ENCODE results near the gene GZMB. TPM values are rescaled to one million over a fixed set of nuclear protein-coding genes. Genes with fewer than 3 reads are reported as not detected.
A peak's percentile ranks its signal among the peaks of the same experiment; 100 is the strongest.

Gene GZMB
- total RNA-seq, 1 experiment from 2014 or later, result not detected

DNA sequence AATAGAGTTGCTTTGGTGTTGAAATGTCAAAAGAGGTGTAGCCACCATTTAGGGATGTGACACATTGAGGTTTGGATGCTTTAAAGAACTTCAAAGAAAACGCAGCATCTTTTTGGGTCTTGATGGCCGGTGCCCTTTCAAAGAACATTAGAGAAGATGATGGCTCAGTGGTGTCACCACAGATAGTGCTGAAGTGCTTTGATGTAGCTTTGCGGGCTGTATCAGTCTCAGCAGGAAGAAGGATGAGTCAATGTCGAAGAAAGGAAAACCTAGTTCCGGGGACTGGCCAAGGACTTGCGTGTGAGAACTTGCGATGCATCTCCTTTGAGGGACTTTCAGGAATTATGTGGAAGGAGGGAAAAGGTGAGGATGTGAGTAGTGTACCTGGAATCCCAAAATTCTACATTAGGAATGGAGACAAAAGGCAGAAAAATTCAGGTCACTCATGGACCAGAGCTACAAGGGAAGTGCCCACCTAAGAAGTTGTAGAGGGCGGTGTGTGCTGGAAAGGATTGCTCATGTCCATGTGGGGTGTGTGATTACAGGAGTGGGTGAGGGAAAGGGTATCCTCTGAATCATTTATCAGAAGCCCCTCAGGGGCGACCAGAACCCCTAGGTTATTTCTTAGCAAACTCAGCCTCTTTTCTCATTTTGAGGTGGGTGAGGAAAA, 39.7 kb upstream of the GZMB start:
- H3K79me1 ChIP-seq (ENCODE audit: insufficient read depth, low read depth, low read length, poor library complexity, severe bottlenecking), result no peaks in the 10 kb centered on the region
- H2BK15ac ChIP-seq (ENCODE audit: low read depth, low read length), result no peak overlapping the region
- no peak for DNase-seq
- H3K4me1 Mint-ChIP-seq, result peaks cover under 1% of the 10 kb centered on the region in 2 experiments
- no peak overlapping the region for H3K18ac ChIP-seq (ENCODE audit: insufficient read length, low read depth, low read length)
- no peak overlapping the region for H3T11ph ChIP-seq (ENCODE audit: low read length)
- no CpG with 5 or more reads among the region's 9 CpGs for WGBS (ENCODE audit: extremely low coverage, insufficient read length, low lambda C conversion rate)
- no peaks in the 10 kb centered on the region for H3K79me2 ChIP-seq (ENCODE audit: insufficient read depth, low read length)
- no peak overlapping the region for H2AFZ ChIP-seq (ENCODE audit: low read length)
- H3K27me3 Mint-ChIP-seq (ENCODE audit: low read depth), result peaks cover 13% of the 10 kb centered on the region
- no peak overlapping the region for H4K8ac ChIP-seq (replicated peaks; ENCODE audit: insufficient read length, low read depth, low read length)
- no peak overlapping the region for H2BK5ac ChIP-seq (ENCODE audit: insufficient read length, low read length)
- H3K9me3 Mint-ChIP-seq, result peaks cover 0 to 40% of the 10 kb centered on the region in 2 experiments; a peak in 2 of 5 replicates
- TF ChIP-seq, protein P1, sequence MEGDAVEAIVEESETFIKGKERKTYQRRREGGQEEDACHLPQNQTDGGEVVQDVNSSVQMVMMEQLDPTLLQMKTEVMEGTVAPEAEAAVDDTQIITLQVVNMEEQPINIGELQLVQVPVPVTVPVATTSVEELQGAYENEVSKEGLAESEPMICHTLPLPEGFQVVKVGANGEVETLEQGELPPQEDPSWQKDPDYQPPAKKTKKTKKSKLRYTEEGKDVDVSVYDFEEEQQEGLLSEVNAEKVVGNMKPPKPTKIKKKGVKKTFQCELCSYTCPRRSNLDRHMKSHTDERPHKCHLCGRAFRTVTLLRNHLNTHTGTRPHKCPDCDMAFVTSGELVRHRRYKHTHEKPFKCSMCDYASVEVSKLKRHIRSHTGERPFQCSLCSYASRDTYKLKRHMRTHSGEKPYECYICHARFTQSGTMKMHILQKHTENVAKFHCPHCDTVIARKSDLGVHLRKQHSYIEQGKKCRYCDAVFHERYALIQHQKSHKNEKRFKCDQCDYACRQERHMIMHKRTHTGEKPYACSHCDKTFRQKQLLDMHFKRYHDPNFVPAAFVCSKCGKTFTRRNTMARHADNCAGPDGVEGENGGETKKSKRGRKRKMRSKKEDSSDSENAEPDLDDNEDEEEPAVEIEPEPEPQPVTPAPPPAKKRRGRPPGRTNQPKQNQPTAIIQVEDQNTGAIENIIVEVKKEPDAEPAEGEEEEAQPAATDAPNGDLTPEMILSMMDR (conservative IDR thresholded peaks at IDR 0.05), result no peak
- no peak overlapping the region for H2BK12ac ChIP-seq (ENCODE audit: insufficient read length, low read depth, low read length)
- H4K5ac ChIP-seq (ENCODE audit: insufficient read length, low read depth, low read length), result no peak overlapping the region
- no peak overlapping the region for H3K9ac ChIP-seq (ENCODE audit: extremely low read depth, insufficient read length, low read length)
- H4K91ac ChIP-seq (ENCODE audit: insufficient read length, low read depth, low read length), result no peak overlapping the region
- H3K27me3 ChIP-seq (ENCODE audit: insufficient read depth, low read length), result no peaks in the 10 kb centered on the region
- H3K27ac ChIP-seq (ENCODE audit: insufficient read length, low read depth, low read length), result no peak overlapping the region
- H2BK20ac ChIP-seq (ENCODE audit: low read depth, low read length, poor library complexity, severe bottlenecking), result no peak overlapping the region
- H3K27ac Mint-ChIP-seq, result 0 out of 7 replicates have a peak overlapping the region, but pooled peaks of 1 of the 3 experiments have one; percentile 32
- no peaks in the 10 kb centered on the region for H4K20me1 ChIP-seq (ENCODE audit: control insufficient read depth, insufficient read depth, insufficient read length)
- no peak overlapping the region for H3K14ac ChIP-seq (ENCODE audit: insufficient read depth, low read length)
- H3K4me3 Mint-ChIP-seq, result no peak overlapping the region
- H3K23ac ChIP-seq (ENCODE audit: insufficient read length, low read depth, low read length), result no peak overlapping the region
- no peaks in the 10 kb centered on the region for H3K23me2 ChIP-seq (ENCODE audit: insufficient read length, low read depth, low read length, poor library complexity, severe bottlenecking)
- H3K9me3 ChIP-seq (ENCODE audit: control insufficient read depth, low read depth, low read length), result no peaks in the 10 kb centered on the region
- peaks cover 0 to 9% (median 0%) of the 10 kb centered on the region in 3 experiments; a peak in 1 of 7 replicates for H3K36me3 Mint-ChIP-seq (ENCODE audit: insufficient read depth in 1 of 3, low read depth in 3 of 3)
- H3K4me1 ChIP-seq (ENCODE audit: insufficient read depth, low read length), result no peaks in the 10 kb centered on the region
- H3K56ac ChIP-seq (ENCODE audit: insufficient read length, low read depth, low read length), result no peak overlapping the region
- H3K4me2 ChIP-seq (ENCODE audit: insufficient read depth, insufficient read length, low read length), result no peak overlapping the region
- H3K4ac ChIP-seq (ENCODE audit: low read depth, low read length), result no peak overlapping the region
- no peak overlapping the region for H2BK120ac ChIP-seq (ENCODE audit: low read depth, low read length, poor library complexity, severe bottlenecking)
- H2AK5ac ChIP-seq (ENCODE audit: insufficient read length, low read length), result no peak overlapping the region

Measured in H9 (cell line).